Measurements from ENCODE around the gene MAP3K7CL.

MAP3K7CL gene, protein sequence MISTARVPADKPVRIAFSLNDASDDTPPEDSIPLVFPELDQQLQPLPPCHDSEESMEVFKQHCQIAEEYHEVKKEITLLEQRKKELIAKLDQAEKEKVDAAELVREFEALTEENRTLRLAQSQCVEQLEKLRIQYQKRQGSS

DNA sequence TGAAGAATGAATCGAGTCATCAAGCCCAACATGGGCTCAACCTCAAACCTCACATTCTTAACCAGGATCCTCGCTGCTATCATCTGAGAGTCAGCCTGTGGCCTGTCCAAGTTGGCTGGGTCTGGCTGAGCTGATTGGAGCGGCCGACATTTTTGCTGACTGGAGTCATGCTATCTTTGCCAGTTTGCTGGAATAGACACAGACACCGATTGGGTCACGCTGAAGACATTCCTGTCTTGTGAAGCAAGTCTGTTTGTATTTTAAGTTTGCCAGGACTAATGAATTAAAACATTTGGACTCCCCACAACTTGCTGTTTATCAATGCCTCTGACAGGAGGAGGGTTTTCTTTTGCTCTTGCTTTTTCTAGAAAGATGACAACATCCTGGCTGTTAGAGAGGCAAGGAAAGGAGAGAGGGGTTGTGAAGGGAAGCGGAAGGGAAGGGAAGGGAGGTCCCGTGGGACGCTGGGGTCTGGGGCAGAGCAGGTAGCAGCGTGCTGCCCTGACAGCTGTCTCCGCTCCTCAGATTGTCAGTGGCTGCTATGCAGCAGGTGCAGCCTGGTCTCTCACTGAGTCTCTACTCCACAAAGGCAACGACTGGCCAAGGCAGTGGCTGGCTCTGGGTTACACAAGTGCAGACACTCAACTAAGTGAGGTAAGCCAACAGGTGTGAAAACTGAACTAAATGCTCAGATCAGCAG is at the start of gene MAP3K7CL:
Gene MAP3K7CL, plus strand, starts transcription at position 375 of the 700 bp plus-strand sequence. CDS start 2,701 bp downstream, outside the sequence.
- no peak for DNase-seq

DNA sequence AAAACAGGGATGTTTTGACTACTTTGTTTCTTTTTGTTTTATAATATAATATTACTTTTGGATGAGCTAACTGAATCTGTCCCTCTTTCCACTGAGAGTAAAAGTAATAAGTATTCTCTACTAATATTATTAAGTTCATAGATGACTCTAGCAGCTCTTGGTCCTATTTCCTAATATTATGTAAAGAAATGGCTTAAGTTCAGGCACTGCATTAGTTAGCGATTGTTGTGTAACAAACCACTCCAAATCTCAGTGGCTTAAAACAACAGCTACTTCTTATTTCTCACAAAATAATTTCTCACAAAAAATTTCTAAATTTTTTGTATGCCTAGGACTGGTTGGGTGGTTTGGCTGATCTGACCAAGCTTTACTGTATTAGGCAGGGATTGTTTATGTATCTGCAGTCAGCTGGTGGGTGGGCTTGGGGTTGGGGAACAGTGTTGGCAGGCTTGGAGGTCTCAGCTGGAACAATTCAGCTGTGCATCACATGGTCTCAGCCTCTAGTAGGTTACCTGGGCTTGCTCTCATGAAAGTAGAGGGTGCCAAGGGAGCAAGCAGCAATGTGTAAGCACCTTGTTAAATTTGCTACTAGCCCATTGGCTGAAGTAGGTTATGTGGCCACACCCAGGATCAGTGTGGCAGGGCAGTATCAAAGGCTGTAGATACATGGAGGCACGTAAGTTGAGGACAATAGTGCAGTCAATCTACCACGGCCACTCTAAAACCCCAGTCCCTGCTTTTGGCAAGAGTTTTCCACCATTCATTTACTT is 48.2 kb upstream of the MAP3K7CL start:
- no peak for DNase-seq

DNA sequence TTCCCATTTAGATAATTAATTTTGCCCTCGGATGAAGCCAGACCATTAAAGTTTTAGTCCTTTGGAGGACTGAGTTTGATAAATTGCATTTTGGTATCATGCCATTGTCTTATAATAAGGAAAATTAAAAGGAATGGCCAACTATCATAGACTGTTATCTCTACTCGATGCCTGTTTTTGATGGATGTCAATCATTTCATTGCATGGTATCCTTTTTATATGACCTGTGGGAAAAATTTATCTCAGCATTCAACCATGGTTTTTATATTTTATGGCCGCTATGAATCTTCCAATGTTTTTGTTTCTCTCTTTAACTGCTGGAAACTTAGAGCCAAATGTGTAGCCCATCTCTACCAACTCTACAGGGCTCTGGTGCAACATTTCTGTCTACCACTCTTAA is 47.1 kb upstream of the MAP3K7CL start:
- DNase-seq: no peak

DNA sequence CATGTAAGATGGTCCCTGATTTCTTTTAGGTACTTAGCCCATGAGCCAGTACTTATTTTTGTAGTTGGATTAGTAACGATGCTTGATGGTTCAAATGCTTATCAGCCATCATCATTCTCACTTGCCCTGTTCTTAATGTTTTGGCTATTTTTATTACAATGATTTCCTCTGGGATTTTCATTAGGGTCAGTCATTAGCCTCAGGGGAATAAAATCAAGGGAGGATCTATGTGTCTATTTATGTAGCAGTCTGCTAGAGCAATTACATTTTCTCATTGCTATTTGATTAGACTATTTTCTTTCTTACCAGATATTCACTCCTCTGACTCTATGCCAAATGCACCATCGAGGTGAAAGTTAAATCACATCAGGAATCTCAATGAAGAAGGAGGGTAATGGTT is 46.1 kb upstream of the MAP3K7CL start:
- no peak for DNase-seq

DNA sequence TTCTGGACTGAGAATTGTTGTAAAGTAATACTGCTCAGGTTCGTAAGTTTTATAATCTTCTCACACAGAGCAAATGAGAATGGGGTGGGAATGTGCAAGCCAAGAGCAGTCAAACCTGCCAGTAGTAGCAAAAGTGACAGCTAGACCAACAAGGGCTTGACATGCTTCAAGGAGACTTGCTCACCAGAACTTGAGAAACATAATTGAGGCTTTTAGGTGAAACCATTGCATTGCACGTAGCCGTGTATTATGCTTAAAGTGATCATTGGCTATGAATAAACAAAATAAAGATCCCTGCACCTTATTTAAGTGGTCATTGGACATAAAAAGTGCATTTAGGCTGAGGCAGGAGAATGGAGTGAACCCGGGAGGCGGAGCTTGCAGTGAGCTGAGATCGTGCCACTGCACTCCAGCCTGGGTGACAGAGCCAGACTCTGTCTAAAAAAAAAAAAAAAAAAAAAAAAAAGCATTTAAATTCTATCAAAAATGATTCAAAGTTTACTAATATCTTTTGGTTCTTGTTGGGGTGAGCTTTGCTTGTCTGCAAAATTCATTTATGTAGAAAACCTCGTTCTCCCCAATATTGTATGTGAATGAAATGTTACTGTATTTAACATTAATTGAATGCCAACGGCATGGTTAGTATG is 45.2 kb upstream of the MAP3K7CL start:
- DNase-seq: no peak

DNA sequence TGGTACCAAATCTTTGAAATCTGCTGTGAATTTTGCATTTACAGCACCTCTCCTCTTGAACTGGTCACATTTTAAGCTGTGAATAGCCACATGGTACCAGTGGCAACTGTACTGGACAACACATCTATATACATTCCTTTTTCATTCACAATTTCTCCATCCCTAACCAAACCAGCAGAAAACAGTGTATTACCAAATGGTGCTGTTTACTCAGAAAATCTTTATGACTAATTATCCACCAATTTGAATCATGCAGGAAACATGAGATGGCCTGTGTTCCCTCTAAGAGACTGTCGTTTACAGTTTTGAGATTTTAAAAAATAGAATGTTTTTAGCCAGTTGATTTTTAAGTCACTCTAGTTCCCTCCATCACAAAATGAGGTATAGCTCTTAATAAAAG is 39.4 kb upstream of the MAP3K7CL start:
- no peak for DNase-seq

DNA sequence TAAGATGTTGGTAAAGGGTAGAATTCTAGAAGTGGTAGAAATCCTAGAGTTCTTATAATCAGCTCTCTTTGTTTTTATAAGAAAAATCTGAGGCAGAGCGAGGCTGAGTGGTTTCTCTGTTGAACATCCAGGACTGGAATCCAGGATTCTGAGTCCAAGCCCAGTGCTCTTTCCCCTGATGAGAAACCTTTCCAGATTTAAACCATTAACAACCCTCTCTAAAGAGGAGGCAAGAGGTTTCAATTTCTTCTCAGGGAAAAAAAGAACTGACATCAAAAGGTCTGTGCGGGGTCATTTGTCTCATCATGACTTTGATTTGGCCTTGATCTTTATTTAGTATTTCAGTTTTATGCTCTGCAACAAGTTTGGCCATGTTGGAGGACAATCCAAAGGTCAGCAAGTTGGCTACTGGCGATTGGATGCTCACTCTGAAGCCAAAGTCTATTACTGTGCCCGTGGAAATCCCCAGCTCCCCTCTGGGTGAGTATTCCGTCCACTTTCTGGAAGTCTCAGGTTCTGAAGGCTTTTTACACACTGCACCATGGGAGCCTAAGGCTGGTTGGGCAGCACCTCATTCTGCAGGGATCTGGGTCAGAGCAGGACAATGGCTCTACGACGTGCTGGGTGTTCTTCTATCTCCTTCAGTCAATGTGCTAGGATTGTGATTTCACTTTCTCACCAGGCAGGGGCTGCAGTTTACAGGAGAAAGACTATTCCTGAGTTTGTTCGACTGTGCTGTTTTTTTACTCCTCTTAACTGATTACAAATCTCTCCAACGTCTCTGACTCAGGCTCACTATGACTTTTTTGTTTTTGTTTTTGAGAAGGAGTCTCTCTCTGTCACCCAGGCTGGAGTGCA is 38.1 kb upstream of the MAP3K7CL start:
- DNase-seq: no peak

DNA sequence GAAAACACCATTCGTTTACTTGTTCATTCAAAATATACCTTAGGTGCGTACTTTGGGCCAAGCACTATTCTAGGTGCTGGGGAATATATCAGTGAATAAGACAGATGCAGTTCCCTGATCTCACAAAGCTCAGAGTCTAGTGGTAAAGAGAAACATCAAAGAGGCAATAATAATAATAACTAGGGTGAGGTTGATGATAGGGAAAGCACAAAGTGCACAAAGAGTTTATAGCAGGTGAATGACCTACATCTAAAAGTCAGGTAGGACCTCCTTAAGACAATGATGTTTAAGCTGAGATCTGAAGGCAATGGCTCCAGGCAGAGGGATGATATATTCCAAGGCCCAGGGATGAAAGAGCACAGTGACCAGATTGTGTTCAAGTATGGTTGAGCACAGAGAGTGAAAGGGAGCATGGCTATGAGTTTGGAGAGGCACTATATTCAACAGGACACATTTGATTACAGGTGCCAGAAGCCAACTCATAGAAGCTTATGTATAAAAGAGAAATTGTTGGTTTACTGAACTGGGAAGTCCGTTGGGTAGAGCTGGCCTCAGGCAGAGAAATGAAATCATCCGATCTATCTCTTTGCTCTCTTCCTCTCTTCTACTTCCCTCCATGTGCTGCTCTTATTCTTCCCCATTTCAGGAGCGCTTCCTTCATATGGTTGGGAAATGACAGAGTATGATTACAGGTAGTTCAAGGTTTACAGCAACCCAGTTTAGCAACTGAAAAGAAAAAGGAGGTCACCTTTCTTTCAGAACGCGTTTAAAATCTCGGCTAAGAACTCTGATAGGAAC is 34.0 kb upstream of the MAP3K7CL start:
- no peak for DNase-seq

DNA sequence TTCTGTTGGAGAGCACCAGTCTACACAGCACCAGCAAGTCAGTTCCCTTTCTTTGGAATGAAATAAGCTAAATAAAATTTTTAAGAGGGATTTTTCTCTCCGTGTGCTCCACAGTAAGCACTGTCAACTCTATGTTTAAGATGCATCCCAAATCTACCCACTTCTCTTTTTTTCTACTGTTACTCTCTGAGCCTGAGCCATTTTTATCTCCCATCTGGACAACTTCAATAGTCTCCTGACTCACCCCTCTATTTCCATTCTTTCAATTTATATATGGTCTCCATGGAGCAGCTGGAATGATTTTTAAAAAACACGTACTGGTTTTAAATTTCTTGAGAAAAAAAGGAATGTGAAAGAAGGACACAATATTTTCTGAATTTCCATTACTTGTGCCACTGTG is 32.3 kb upstream of the MAP3K7CL start:
- DNase-seq: no peak

DNA sequence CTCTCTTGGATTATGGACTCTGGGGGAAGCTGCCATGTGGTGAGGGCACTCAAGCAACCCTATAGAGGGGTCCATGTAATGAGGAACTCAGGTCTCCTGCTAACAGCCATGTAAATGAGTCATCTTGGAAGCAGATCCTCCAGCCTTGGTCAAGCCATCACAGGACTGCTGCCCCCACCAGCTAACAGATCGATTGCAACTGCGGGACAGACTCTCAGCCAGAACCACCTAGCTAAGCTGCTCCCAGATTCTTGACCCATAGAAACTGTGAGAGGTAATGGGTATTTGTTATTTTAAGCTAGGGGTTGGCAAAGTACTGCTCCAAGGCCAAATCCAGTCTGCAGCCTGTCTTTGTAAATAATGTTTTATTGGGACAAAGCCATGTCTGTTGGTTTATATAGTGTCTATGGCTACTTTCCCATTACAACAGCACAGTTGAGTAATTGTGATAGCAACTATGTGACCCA is 27.6 kb upstream of the MAP3K7CL start:
- DNase-seq: no peak

DNA sequence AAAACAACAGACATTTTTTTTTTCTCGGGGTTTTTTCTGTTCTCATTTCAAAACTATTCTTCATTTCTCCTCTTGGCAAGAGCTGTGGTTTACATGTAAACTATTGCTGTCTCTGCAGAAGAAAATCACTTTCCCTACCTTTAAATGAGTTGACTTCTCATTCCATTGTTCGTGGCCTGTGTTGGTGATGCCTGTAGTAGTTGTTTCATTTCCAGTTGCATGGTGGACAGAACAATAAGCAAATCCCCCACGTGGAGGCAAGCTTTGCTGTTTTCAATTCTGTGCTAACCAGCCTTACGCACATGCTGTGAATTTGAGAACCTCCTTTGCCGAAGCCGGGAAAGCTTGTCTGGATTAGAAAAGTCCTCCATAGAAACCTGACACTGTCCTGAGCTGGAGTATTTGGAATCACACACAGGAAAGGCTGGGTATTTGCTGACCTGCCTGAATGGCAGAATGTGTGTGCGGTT is 26.2 kb upstream of the MAP3K7CL start:
- no peak for DNase-seq

DNA sequence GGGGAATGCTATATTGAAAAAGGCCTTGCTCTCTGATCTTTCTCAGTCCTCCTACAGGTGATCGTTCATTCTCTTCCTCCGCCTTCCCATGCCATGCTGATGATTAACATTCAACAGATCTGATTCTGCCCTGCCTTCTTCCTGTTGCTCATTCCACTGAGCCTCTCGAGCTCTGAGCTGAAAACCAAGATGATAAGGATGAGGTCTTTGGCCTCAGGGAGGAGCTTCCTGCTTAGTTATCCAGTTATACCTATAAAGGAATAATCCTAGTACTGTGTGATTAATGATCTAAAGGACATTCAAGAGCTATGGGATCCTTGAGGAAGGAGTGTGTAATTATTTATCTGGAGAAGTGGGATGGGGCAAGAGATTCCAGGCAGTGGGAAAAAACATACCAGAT is 25.2 kb upstream of the MAP3K7CL start:
- no peak for DNase-seq

DNA sequence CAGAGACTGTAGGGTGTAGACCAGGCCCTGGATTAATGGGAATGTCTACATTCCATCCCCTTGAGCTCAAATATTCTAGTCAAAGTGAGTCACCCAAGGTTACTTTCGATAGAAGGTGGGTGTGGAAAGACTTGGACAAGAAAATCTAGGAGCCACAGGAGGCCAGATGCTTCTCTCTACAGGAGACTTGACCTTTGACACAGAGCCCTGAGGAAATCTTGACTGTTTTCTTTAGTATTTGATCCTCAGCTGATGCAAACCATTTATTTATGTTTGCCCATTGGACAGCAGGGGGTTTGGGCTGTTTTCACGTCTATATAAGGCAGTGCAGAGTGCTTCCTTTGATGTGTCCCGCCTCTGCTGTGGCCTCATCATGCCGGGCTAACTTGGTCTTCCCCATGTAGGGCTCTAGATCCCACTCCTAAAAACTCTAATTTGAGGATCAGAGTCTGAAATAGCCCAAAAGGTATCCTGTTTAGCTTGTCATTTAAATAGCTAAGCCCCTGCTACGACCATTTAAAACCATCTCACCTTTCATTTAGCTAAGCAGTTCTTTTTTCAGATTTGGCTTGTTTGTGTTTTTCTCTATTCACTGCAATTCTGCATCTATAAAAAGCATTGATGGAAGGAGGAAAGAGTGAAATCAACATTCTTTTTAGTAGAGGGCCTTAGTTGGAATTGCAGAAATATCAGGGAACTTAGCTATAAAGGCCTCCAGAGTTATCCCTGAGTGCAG is 15.5 kb upstream of the MAP3K7CL start:
- no peak for DNase-seq

DNA sequence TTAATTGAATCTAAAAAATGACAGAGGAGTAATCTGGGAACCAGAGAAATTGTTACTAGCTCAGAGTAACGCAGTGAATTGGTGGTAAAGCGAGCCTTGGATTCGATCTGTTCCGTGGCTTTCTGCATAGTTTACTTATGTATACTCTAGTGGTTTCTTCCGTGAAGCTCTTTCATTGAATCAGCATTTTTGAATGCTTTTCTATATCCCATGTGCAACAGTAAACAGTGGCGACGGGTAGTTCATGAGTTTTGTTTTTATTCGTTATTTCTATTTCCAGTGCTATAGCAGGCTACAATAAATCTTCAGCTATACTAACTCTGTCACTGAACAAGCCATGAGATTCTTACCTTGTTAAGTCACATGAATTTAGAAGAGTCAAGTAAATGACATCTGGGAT is 14.5 kb upstream of the MAP3K7CL start:
- DNase-seq: no peak

DNA sequence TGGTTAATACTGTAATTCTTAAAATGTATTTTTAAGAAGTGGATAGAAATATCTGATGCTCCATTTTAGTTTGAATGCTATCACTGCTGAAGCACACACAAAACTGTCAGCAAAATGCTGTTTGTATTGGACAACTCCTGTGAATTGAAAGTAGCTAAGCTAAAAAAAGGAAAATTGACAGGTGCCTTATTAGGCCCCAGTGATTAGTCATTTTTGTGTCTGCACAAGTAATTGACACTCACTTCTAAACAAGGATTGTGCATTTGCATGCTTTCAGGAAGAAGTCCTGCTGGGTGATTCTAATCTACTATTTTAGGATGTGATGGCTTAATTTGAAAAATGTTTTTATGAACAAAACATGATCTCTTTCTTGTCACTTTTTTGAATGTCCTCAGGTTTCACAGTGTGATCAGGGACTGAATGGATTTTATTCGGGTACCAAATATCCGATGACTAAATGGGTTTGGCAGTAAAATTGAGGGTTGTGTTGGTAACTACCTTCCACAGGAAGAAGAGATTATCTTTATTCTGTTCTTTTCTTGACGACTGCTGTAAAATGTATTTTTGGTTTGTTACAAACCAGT is 13.0 kb upstream of the MAP3K7CL start:
- no peak for DNase-seq

DNA sequence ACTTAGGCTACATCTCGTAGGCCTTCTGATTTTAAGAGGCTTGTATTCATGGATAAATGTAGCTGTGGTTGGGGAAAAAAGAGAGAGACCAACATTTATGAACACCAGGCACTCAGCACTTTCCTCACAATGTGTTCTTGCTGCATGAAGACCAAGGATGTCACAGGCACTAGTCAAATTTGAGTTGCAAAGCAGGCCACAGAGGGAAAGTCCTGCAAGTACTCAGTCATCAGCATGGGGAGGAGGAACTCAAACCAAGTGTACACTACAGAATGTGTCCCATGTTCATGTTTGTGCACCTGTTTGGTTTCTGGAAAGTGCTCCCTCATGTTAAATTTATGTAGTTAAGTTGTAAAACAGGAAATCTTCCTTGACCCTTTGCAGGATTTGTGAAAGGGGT is 8.7 kb upstream of the MAP3K7CL start:
- DNase-seq: no peak

DNA sequence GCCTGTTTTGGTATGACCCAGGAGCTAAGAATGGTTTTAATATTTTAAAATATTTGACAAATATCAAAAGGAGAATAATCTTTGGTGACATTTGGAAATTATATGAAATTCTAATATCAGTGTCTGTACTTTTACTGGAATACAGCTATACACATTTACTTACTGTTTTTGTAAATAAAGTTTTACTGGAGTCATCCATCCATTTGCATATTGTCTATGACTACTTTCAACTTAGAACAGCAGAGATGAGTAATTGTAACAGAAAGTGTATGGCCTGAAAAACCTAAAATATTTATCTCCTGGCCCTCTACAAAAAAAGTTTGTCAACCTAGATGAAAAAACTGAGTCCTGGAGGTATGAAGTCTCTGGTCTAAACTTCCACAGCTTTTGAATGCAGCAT is 5.8 kb upstream of the MAP3K7CL start:
- DNase-seq: no peak

DNA sequence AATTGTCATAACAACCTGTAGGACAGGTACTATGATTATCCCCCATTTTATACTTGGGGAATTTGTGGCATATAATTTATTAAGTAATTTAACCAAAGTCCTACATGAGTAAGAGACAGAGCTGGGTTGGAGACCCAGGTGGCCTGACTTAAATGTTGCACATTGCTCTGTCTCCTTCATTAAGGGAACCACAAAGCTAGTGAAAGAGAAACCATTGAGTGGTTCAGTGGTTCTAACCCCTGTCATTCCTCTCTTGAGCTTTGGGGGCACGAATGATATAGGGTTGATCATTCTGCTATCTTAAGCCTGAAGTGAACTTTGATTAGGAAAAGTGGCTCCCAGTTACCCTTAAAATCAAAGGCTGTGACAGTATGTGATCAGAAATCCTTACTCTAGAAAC is 5.3 kb upstream of the MAP3K7CL start:
- no peak for DNase-seq

DNA sequence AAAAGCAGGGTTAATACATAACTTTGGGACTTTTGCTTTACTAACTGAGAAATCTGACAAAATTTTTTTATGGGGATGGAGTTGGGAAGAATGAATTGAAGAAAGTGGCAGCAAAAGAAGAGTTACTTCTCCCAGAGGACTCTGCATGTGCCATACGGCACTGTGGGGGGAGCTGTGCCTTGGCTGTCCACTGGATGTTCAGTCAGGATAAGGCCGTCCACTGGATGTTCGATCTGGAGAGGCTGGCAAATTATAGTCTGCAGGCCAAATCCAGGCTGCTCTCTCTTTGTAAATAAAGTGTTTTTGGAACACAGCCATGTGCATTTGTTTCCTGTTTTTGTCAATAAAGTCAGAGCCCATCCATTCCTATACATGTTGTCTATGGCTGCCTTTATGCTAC is 4.5 kb upstream of the MAP3K7CL start:
- DNase-seq: no peak

DNA sequence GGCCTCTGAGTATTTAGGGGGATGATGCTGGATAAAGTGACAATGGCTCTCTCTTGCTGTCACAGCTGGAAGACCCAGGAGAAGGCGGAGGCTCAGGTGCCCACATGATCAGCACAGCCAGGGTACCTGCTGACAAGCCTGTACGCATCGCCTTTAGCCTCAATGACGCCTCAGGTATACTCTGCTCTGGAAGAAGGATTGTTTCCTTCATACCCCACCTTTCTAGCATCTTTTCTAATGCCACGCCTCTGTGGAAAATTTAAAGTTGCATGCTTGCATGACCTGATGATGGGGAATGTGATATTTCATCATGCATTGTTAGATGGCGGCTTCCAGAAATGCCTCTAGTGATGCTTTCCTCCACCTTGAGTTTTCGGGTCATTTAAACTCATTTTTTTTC is 2.8 kb downstream of the MAP3K7CL start:
- no peak for DNase-seq

DNA sequence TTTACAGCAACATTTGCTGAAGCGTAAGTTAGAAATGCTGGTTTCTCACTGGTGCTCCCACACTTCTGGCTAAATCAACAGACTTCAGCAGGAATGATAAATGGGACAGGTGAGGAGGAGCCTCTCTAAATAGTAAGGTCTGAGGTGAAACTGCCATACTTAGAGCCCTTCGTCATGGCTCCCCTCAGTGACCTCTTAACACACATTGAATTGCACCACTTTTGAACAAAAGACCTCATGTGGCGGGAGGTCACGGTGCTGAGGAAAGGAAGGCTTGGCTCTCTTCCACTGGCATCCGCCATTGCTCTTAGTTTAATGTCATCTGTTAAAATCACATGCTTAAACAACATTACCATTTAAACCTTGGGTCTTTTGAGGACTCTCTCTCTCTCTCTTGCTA is 3.4 kb downstream of the MAP3K7CL start:
- DNase-seq: no peak

Data from retina (tissue), 1 donor.